Vagina (tissue), 2 donors: ENCODE data around the gene RMP24.

Source experiments
- DNase-seq, 2 donors: peaks; one replicate each; pipeline ENCODE4 v3.0.0-alpha.2; 2017; ENCODE audit errors: extremely low spot score in 2 of 2
- H3K27ac ChIP-seq: fragments of 200-600 bp; sonication (generic); one replicate; pipeline ENCODE4 v1.5.1; 2019
- H3K27me3 ChIP-seq: fragments of 200-600 bp; sonication (generic); one replicate; pipeline ENCODE4 v1.5.1; 2019
- H3K36me3 ChIP-seq, 2 donors: fragments of 200-600 bp; sonication (generic); one replicate each; pipeline ENCODE4 v1.5.1; 2017 to 2019
- H3K4me1 ChIP-seq: fragments of 200-600 bp; sonication (generic); one replicate; pipeline ENCODE4 v1.5.1; 2019
- H3K4me3 ChIP-seq, 2 donors: fragments of 200-600 bp; sonication (generic); 1 replicate in 1 of 2; 2 replicates in 1 of 2; pipeline ENCODE4 v1.5.1; 2016 to 2019
- H3K9me3 ChIP-seq: fragments of 200-600 bp; sonication (generic); one replicate; pipeline ENCODE4 v1.5.1; 2019
- POLR2A ChIP-seq, 2 donors: fragments of 450-650 bp; IDR thresholded peaks; one replicate each; pipeline ENCODE4 v1.6.1; 2017; ENCODE audit warnings: antibody characterized with exemption in 2 of 2, mild to moderate bottlenecking in 2 of 2, moderate library complexity in 2 of 2
- POLR2AphosphoS5 ChIP-seq, 2 donors: sonication (generic); formaldehyde crosslinking; IDR thresholded peaks; one replicate each; pipeline ENCODE4 v1.9.0; 2017; ENCODE audit warnings: antibody characterized with exemption in 2 of 2, mild to moderate bottlenecking in 2 of 2, low read depth in 1 of 2; ENCODE audit not compliant: insufficient read depth in 1 of 2
- intact Hi-C: fragments of 100-400 bp; cut with DNase I; formaldehyde crosslinking; loops from one replicate; pipeline ENCODE4 v1.15.1; 2023
- TF ChIP-seq, protein P1 (sequence below), 3 experiments: fragments of 450-650 bp in 2 of 3; fragments of 200-600 bp in 1 of 3; sonication (generic) in 1 of 3; IDR thresholded peaks; one replicate each; pipeline ENCODE4 v1.5.1; 2017 to 2019; ENCODE audit warnings: antibody characterized with exemption in 3 of 3, mild to moderate bottlenecking in 2 of 3, moderate library complexity in 2 of 3

RMP24 gene

DNA sequence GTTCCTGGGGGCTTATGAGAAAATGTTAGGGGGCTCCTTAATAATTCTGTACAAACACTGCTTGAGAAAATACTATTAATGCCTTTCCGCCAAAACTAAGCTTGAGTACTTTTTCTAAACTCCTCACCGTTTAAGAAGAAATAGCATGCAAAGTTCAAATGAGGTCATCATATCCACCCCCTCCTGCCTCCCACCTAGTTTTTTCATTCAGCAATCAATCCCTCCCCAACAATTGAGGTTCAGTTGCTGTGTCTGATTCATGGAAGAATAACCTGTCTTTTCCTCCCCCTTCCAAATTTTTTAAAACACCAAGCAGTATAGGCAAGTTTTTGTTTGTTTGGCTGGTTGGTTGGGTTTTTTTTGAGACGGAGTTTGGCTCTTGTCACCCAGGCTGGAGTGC, 24.4 kb upstream of the RMP24 start:
- TF ChIP-seq POLR2AphosphoS5 (IDR thresholded peaks at IDR 0.05; ENCODE audit: insufficient read depth in 1 of 2, low read depth in 1 of 2) (no peak), POLR2A (IDR thresholded peaks at IDR 0.05) (no peak)
- TF ChIP-seq, protein P1, sequence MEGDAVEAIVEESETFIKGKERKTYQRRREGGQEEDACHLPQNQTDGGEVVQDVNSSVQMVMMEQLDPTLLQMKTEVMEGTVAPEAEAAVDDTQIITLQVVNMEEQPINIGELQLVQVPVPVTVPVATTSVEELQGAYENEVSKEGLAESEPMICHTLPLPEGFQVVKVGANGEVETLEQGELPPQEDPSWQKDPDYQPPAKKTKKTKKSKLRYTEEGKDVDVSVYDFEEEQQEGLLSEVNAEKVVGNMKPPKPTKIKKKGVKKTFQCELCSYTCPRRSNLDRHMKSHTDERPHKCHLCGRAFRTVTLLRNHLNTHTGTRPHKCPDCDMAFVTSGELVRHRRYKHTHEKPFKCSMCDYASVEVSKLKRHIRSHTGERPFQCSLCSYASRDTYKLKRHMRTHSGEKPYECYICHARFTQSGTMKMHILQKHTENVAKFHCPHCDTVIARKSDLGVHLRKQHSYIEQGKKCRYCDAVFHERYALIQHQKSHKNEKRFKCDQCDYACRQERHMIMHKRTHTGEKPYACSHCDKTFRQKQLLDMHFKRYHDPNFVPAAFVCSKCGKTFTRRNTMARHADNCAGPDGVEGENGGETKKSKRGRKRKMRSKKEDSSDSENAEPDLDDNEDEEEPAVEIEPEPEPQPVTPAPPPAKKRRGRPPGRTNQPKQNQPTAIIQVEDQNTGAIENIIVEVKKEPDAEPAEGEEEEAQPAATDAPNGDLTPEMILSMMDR (IDR thresholded peaks at IDR 0.05) = no peak
- H3K4me3 ChIP-seq = no peak overlapping the region
- DNase-seq = no peak
- no peak overlapping the region for H3K27ac ChIP-seq
- no peaks in the 10 kb centered on the region for H3K9me3 ChIP-seq
- H3K4me1 ChIP-seq = peaks cover 8% of the 10 kb centered on the region
- H3K27me3 ChIP-seq = no peaks in the 10 kb centered on the region
- no peaks in the 10 kb centered on the region for H3K36me3 ChIP-seq
- intact Hi-C loops = no loop called here

DNA sequence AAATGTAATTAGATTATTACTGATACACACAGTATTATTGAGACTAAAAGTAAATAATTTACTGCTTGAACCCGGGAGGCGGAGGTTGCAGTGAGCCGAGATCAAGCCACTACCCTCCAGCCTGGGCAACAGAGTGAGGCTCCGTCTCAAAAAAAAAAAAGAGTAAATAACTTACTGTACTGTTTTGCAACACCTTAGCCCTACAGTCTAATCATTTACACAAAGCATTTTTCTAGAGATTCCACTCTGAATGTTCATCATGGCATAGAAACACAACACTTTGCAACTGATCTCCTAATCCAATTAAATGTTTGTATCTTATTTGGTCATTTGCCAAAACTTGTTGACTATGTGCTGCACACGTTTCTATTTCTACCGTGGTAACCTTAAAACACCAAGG, 23.4 kb upstream of the RMP24 start:
- no peak overlapping the region for H3K4me3 ChIP-seq
- no peaks in the 10 kb centered on the region for H3K27me3 ChIP-seq
- H3K9me3 ChIP-seq = no peaks in the 10 kb centered on the region
- peaks cover 8% of the 10 kb centered on the region for H3K4me1 ChIP-seq
- intact Hi-C loops = no loop called here
- TF ChIP-seq POLR2AphosphoS5 (IDR thresholded peaks at IDR 0.05; ENCODE audit: insufficient read depth in 1 of 2, low read depth in 1 of 2) = no peak
- no peak for TF ChIP-seq POLR2A (IDR thresholded peaks at IDR 0.05)
- TF ChIP-seq, protein P1 (IDR thresholded peaks at IDR 0.05) = no peak
- H3K27ac ChIP-seq = no peak overlapping the region
- DNase-seq = no peak
- H3K36me3 ChIP-seq = no peaks in the 10 kb centered on the region

- intact Hi-C loops = no loop called here
- H3K4me1 ChIP-seq = peaks cover 8% of the 10 kb centered on the region
- peak overlapping the region; percentile 47 to 55 for H3K4me3 ChIP-seq
- no peak for TF ChIP-seq POLR2A (IDR thresholded peaks at IDR 0.05)
- TF ChIP-seq POLR2AphosphoS5 (IDR thresholded peaks at IDR 0.05; ENCODE audit: insufficient read depth in 1 of 2, low read depth in 1 of 2) = peak in 1 of 2 donors; percentile 28
- TF ChIP-seq, protein P1 (IDR thresholded peaks at IDR 0.05) = peak; percentile 76 to 83 (median 83)
- H3K27ac ChIP-seq = no peak overlapping the region
- no peak for DNase-seq
- H3K27me3 ChIP-seq = no peaks in the 10 kb centered on the region
- H3K36me3 ChIP-seq = no peaks in the 10 kb centered on the region
- H3K9me3 ChIP-seq = no peaks in the 10 kb centered on the region
These were observed 22.4 kb upstream of the RMP24 start for GRCh38 chr18:35949903-35950627.

- Histone ChIP-seq H3K27me3 (no peaks in the 10 kb centered on the region), H3K36me3 (no peaks in the 10 kb centered on the region), H3K9me3 (no peaks in the 10 kb centered on the region), H3K27ac (no peak overlapping the region), H3K4me3 (peak overlapping the region in 1 of 2 donors; percentile 47), H3K4me1 (peaks cover 8% of the 10 kb centered on the region)
- TF ChIP-seq POLR2A (IDR thresholded peaks at IDR 0.05) = no peak
- TF ChIP-seq, protein P1 (IDR thresholded peaks at IDR 0.05) = no peak
- TF ChIP-seq POLR2AphosphoS5 (IDR thresholded peaks at IDR 0.05; ENCODE audit: insufficient read depth in 1 of 2, low read depth in 1 of 2) = no peak
- intact Hi-C loops = no loop called here
- no peak for DNase-seq
These were observed 21.9 kb upstream of the RMP24 start for GRCh38 chr18:35950628-35950982.

DNA sequence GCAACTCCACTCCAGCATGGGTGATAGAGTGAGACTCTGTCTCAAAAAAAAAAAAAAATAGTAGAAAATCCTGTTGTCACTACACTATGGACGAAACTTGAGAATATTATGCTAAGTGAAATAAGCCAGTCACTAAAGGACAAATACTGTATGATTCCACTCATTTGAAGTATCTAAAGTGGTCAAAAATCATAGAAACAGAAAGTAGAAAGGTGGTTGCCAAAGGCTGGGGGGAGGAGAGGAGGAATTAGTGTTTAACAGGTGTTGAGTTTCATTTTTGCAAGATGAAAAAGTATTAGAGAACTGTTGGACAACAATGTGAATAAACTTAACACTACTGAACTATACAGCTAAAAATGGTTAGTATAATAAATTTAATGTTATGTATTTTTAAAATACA, 18.8 kb upstream of the RMP24 start:
- Histone ChIP-seq H3K27me3 (no peaks in the 10 kb centered on the region), H3K27ac (no peak overlapping the region), H3K4me1 (peaks cover 8% of the 10 kb centered on the region), H3K4me3 (no peak overlapping the region), H3K9me3 (no peaks in the 10 kb centered on the region), H3K36me3 (no peaks in the 10 kb centered on the region)
- no peak for DNase-seq
- TF ChIP-seq POLR2A (IDR thresholded peaks at IDR 0.05) (no peak), POLR2AphosphoS5 (IDR thresholded peaks at IDR 0.05; ENCODE audit: insufficient read depth in 1 of 2, low read depth in 1 of 2) (no peak)
- TF ChIP-seq, protein P1 (IDR thresholded peaks at IDR 0.05) = no peak
- intact Hi-C loops = no loop called here
